ENCODE measurements around the gene PLEKHM1.

PLEKHM1 gene

DNA sequence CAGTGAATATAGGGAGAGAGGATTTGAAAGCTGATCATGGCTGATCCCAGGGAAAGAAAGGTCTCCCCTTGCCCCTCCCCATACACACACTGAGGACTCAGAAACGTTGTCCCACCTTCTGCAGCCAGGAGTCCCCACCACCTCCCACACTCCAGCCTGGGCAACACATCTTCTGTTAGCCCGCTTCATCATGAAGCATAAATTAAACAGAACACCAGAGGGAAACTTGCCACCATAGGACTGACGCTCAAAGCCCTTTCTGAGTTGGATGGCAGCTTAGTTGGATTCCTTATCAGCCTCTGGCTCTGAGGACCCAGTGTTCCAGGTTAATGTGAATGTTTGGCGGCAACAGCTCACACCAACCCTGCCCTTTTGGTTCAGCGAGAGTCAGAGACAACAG is 91.7 kb downstream of the PLEKHM1 start:
- DNase-seq (ENCODE audit: low spot score), result no peak

DNA sequence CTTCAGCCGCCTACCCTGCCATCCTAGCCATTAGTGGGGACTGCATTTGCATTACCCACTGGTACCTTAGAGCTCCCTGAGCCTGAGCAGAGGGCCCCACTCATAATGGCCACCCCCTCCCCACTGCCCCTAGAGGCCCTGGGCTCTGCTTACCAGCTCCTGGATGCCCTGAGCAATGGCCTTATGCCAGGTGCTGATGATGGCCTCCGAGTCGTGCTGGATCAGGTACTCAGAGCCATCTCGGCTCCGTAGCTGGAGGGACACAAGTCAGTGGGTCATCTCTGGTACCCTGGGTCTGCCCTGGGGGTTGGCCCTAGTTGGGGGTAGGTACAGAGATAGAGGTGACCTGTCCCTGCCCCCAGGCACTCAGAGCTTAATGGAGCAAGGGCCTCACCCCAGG is 92.7 kb downstream of the PLEKHM1 start:
- no peak for DNase-seq (ENCODE audit: low spot score)

DNA sequence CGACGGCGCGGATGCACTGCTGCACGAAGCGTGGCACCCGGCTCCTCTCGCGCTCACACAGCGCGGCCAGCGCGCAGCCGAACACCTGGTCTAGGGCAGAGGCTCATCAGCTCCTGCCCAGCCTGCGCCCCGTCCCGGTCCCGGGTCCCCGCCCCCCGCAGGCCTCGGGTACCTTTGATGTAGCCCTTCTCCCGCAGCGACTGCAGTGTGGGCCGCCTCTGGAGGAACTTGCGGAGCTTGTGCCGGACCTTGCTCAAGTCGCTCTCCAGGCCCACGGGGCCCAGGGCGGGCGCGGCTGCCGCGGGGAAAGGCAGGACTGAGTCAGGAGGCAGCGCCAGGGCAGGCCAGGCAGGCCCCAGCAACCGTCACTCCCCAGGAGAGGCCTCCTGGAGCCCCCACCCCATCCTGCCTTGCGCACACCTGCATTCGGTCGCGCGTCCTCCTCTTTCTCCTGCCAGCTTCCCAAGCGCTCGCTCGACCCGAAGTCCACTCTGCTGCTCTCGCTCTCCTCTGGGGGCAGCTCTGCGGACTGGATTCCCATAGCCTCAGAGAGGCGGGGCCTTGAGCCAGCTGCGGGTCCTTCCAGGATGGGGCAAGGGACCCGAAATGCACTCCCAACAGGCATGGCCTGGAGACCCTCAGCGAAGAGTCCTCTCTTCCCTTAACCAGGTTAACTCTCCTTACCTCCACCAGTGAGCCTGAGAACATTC is 93.9 kb downstream of the PLEKHM1 start:
- no peak for DNase-seq (ENCODE audit: low spot score)

GRCh38 chr17:45395569-45396415 is 94.7 kb downstream of the PLEKHM1 start:
- DNase-seq (ENCODE audit: low spot score), result no peak

DNA sequence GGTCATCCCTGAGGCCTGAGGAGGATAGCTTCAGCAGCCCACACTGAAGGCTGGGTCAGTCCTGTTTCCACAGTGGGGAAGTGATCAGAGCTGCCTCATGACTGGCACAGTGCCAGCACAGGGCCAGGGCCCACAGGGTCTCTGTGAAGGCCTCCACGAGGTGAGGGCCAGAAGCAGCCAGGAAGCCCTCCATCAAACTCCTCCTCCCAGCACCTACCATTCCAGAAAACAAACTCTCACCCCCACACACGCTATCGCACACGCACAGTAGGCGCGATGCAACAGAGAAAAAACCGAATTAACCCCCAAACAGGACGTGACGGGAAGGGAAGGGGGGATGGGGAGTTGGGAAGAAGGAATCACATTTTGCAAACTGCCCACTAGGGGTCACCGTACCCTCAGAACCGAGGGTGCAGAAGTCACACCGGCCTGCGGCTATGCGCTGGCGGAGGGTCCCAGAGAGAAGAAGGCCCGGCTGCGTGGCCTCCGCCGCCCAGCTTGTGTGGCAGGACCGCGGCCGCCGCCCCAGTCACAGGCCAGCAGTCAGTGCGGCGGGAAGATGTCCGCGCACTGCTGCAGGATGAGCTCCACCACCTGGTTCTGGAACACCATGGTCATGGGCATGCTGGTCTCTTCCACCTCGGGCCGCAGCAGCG is 95.5 kb downstream of the PLEKHM1 start:
- DNase-seq (ENCODE audit: low spot score), result peak; percentile 90

DNA sequence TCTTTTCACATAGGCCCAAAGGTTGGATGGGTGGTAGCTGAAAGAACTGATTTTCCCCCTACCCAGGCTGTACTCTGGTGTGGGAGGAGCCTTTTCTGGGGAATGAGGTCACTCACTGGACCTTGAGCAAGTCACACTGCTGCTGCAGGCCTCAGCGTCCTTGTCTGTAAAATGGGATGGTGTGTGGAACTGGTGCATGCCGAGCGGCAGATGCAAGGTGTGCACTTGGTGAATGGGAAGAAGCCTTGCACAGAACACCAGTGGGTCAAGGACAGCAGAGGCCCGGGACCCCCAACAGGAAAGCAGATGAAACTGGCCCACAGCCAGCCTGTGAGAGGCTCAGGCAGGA is 96.0 kb downstream of the PLEKHM1 start:
- DNase-seq (ENCODE audit: low spot score), result no peak

GRCh38 chr17:45394091-45394490 is 96.4 kb downstream of the PLEKHM1 start:
- no peak for DNase-seq (ENCODE audit: low spot score)

GRCh38 chr17:45393411-45393810 is 97.1 kb downstream of the PLEKHM1 start:
- DNase-seq (ENCODE audit: low spot score), result no peak

DNA sequence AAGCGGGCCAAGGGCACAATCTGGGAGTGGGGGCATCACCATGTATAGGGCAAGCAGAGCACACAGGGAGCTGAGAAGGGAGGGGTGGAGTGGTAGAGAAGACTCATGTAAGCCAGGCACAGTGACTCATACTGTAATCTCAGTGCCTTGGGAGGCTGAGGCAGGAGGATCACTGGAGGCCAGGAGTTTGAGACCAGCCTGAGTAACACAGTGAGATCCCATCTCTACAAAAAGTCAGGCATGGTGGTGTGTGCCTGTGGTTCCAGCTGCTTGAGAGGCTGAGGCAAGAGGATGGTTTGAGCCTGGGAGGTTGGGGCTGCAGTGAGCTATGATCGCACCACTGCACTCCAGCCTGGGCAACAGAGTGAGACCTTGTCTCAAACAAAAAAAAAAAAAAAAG is 98.6 kb downstream of the PLEKHM1 start:
- no peak for DNase-seq (ENCODE audit: low spot score)

DNA sequence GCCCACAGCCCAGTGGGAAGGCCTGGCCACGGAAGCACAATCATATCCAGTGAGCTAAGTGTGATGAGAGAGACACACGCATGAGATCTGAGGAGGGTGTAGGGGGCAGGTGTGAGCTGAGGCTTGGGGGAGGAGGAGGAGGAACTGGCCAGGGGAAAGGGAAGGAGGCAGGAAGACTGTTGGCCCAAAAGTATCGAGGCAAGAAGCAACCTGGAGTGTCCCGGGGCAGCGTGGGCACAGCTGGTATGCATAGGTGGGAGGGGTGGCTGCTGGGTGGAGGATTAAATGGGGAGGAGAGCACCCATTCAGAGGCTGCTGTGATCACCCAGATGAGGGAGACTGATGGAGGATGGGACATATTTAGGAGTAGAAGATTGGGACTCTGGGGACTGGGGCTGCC is 99.2 kb downstream of the PLEKHM1 start:
- DNase-seq (ENCODE audit: low spot score), result no peak

GRCh38 chr17:45389354-45389753 is 101.2 kb downstream of the PLEKHM1 start:
- DNase-seq (ENCODE audit: low spot score), result no peak

DNA sequence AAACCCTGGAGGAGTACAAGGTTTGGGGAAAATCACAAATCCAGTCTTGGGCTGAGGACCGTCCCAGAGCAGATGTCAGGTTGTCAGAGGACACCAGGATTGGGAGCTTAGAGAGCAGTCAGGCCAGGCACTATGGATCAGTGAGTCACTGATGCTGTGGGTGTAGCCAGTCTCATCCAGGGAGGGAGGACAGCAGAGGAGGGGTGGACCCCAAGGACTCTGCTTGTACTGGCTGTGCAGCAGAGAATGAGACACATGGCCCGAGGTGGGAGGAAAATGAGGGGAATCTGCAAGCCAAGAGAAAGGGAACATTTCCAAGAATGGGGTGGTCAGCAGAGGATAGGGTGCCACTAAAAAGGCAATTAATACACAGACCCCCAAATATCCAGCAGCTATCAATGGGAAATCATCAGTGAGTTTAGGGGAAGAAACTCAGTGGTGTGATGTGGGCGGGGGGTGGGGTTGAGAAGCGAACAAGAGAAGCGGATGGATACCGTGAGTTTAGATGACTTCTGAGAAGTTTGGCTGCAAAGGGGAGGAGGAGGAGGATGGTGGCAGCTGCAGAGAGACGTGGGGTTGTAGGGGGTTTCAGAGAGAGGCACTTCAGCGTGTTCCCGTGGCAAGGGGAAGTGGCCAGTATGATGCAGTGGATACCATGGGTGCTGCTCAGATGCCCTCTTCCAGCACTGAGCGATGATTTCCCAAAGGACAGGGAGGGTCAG is 101.8 kb downstream of the PLEKHM1 start:
- DNase-seq (ENCODE audit: low spot score), result peak; percentile 80

DNA sequence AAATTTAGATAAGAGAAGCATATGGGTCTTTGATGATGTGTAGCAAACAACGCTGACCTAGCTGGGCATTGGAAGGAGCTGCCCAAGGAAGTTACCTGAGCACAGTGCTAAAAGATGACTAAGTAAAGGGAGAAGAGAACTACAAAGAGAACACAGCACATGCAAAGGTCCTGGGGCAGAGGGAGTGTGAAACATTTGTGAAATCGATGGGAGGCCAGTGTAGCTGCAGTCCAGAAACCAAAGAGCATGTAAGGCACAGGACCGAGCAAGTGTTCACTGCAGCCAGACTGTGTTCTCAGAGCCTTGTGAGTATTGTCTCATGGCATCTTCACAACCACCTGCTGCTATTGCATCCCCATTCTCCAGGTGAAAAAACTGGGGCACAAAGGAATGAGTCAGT is 102.8 kb downstream of the PLEKHM1 start:
- DNase-seq (ENCODE audit: low spot score), result no peak

DNA sequence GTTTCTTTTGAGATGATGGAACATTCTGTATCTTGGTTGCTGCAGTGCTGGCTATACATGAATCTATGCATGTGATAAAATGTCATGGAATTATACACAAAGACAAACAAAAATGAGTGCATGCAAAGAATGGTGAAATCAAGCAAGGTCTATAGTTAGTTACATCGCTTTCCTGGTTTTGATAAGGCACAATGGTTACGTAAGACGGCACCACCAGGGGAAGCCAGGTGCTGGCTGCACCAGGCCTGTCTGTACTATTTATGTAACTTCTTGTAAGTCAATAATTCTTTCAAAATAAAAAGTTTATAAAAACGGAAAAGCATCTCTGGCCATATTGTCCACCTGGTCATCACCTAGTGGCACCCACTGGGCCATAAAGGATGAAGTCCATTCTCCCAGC is 104.3 kb downstream of the PLEKHM1 start:
- DNase-seq (ENCODE audit: low spot score), result no peak
